OCI-LY7 (cell line): ENCODE measurements around the gene SATB1.

ENCODE experiments used
- EZH2phosphoT487 ChIP-seq: fragments of 200-600 bp; sonication (generic); IDR thresholded peaks from 2 replicates; pipeline ENCODE4 v1.6.1; 2018; ENCODE audit warnings: low read depth, borderline replicate concordance, mild to moderate bottlenecking, mixed run types, antibody characterized with exemption, low read length, moderate library complexity, mixed read lengths
- TF ChIP-seq, protein P1 (sequence below): fragments of 200-600 bp; sonication (generic); conservative IDR thresholded peaks from 2 replicates; pipeline ENCODE4 v1.5.1; 2014; ENCODE audit warnings: mild to moderate bottlenecking, antibody characterized with exemption, low read length, moderate library complexity, mixed read lengths

DNA sequence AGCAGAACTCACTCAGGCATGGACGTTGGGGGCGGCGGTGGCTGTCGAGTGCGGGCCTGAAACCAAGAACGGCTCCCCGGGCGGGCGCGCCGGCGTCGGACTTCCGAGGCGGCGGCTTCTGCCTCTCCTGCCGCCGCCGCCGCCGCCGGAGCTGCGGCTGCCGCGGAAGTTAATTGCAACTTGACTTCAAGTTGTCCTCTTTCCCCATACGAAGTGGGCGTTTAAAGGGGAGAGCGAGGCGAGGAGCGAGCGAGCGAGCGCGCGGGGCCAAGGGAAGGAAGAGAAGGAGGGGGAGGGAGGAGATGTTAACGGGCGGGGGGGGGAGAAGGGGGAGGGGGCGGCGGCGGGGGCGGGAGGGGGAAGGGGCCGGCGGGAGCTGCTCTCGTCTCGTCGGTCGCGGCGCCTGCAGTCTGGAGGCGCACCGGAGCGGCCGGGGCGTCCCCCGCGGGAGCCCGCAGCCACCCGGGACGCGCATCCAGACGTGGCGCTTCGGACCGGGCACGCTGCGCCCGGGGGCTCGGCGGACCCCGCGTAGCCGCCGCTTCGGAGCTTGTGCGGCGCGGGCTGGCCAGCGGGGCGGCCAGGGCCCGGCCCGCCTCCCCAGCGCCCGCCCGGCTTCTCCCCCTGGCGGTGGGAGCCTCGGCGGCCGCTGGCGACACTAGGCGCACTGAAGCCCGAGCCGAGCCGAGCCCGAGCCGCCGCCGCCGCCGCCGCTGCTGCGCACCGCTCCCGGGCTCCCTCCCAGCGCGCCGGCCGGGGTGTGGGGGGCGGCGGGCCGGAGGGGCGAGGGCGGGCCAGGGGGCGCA, 19.7 kb upstream of the SATB1 start:
- TF ChIP-seq, protein P1, sequence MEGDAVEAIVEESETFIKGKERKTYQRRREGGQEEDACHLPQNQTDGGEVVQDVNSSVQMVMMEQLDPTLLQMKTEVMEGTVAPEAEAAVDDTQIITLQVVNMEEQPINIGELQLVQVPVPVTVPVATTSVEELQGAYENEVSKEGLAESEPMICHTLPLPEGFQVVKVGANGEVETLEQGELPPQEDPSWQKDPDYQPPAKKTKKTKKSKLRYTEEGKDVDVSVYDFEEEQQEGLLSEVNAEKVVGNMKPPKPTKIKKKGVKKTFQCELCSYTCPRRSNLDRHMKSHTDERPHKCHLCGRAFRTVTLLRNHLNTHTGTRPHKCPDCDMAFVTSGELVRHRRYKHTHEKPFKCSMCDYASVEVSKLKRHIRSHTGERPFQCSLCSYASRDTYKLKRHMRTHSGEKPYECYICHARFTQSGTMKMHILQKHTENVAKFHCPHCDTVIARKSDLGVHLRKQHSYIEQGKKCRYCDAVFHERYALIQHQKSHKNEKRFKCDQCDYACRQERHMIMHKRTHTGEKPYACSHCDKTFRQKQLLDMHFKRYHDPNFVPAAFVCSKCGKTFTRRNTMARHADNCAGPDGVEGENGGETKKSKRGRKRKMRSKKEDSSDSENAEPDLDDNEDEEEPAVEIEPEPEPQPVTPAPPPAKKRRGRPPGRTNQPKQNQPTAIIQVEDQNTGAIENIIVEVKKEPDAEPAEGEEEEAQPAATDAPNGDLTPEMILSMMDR, result no peak
- TF ChIP-seq EZH2phosphoT487, result no peak
